ENCODE data around the gene TPBGL. TPM values are rescaled to one million over a fixed set of nuclear protein-coding genes. Genes with fewer than 3 reads are reported as not detected.

TPBGL gene
- total RNA-seq, 4 donors from 2014 or later: 0.40 to 3.7 TPM; not detected in 2

GRCh38 chr11:75267171-75267970 is 26.8 kb downstream of the TPBGL start:
- in situ Hi-C loops (cut with MboI; ENCODE audit: low pct_ligation_motif_present in 1 of 4, low pct_unique_long_range_greater_than_20kb in 1 of 4, low sequenced_read_pairs in 3 of 4): no loop called here
- whole genome bisulfite sequencing, 2 donors (ENCODE audit: low coverage in 1 of 2): 83 to 92% methylated on average over 7 to 26 of the region's 27 CpGs
- H3K4me3 ChIP-seq: no peak overlapping the region
- no peaks in the 10 kb centered on the region for H3K9me3 ChIP-seq
- peaks cover 0 to 3% (median 0%) of the 10 kb centered on the region in 4 donors for H3K36me3 ChIP-seq
- no peaks in the 10 kb centered on the region for H3K4me1 ChIP-seq
- no peak for TF ChIP-seq POLR2AphosphoS5 (IDR thresholded peaks at IDR 0.05)
- TF ChIP-seq, protein P1, sequence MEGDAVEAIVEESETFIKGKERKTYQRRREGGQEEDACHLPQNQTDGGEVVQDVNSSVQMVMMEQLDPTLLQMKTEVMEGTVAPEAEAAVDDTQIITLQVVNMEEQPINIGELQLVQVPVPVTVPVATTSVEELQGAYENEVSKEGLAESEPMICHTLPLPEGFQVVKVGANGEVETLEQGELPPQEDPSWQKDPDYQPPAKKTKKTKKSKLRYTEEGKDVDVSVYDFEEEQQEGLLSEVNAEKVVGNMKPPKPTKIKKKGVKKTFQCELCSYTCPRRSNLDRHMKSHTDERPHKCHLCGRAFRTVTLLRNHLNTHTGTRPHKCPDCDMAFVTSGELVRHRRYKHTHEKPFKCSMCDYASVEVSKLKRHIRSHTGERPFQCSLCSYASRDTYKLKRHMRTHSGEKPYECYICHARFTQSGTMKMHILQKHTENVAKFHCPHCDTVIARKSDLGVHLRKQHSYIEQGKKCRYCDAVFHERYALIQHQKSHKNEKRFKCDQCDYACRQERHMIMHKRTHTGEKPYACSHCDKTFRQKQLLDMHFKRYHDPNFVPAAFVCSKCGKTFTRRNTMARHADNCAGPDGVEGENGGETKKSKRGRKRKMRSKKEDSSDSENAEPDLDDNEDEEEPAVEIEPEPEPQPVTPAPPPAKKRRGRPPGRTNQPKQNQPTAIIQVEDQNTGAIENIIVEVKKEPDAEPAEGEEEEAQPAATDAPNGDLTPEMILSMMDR (IDR thresholded peaks at IDR 0.05): no peak
- TF ChIP-seq POLR2A (IDR thresholded peaks at IDR 0.05): no peak
- TF ChIP-seq EP300 (IDR thresholded peaks at IDR 0.05; ENCODE audit: low read depth): no peak
- H3K27me3 ChIP-seq: no peaks in the 10 kb centered on the region
- H3K27ac ChIP-seq: no peak overlapping the region
- peak; percentile 5 for DNase-seq
- intact Hi-C loops (cut with DNase I; ENCODE audit: low total_unique reads): no loop called here

DNA sequence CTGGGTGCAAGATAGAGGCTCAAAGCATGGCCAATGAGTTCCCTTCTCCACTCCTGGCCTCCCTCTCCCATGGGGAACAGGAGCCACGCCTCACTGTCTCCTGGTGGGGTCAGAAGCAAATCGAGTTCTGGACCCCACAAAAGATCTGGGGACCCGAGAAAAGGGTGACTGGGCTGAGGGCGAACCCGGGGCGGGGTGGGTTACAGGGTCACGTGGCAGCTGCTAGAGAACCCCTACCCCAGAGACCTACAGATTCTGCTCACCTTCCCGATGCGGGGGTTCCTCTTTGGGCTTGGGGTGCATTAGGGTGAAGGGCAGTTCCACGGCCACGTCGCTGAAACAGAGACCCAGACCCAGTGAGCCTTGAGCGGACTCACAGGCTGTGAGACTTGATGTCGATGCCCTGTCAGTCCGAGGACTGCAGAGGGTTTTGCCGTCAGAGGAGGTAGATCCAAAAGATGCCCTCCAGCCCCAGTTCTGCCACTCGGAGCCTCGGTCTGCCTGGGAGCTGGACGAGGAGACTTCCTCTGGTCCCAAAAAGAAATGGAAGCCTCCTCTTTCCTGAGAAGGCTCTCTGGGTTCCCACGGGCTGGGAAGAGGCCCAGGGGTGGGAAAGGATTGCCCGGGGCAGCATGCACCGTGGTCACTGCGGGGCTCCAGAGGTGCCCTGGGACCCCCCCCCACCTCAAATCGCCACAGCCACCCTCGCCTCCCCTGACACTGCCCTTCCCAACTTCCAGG is 28.2 kb downstream of the TPBGL start:
- no peaks in the 10 kb centered on the region for H3K4me1 ChIP-seq
- H3K27me3 ChIP-seq: no peaks in the 10 kb centered on the region
- in situ Hi-C loops (cut with MboI; ENCODE audit: low pct_ligation_motif_present in 1 of 4, low pct_unique_long_range_greater_than_20kb in 1 of 4, low sequenced_read_pairs in 3 of 4) (no loop called here), intact Hi-C loops (cut with DNase I; ENCODE audit: low total_unique reads) (no loop called here)
- no peak overlapping the region for H3K4me3 ChIP-seq
- TF ChIP-seq, protein P1 (IDR thresholded peaks at IDR 0.05): no peak
- TF ChIP-seq POLR2AphosphoS5 (IDR thresholded peaks at IDR 0.05) (no peak), EP300 (IDR thresholded peaks at IDR 0.05; ENCODE audit: low read depth) (no peak), POLR2A (IDR thresholded peaks at IDR 0.05) (no peak)
- WGBS, 2 donors (ENCODE audit: low coverage in 1 of 2): 86% methylated on average over 23 of the region's 25 CpGs; no CpG with 5 or more reads in 1 of the 2 donors
- peak; percentile 4 for DNase-seq
- no peaks in the 10 kb centered on the region for H3K9me3 ChIP-seq
- no peak overlapping the region for H3K27ac ChIP-seq
- peaks cover 0 to 15% (median 0%) of the 10 kb centered on the region in 4 donors for H3K36me3 ChIP-seq

- peaks cover 0 to 19% (median 0%) of the 10 kb centered on the region in 4 donors for H3K36me3 ChIP-seq
- H3K27ac ChIP-seq: no peak overlapping the region
- TF ChIP-seq POLR2A (IDR thresholded peaks at IDR 0.05): no peak
- TF ChIP-seq EP300 (IDR thresholded peaks at IDR 0.05; ENCODE audit: low read depth): no peak
- TF ChIP-seq, protein P1 (IDR thresholded peaks at IDR 0.05): no peak
- no peak for TF ChIP-seq POLR2AphosphoS5 (IDR thresholded peaks at IDR 0.05)
- in situ Hi-C loops (cut with MboI; ENCODE audit: low pct_ligation_motif_present in 1 of 4, low pct_unique_long_range_greater_than_20kb in 1 of 4, low sequenced_read_pairs in 3 of 4) (no loop called here), intact Hi-C loops (cut with DNase I; ENCODE audit: low total_unique reads) (no loop called here)
- DNase-seq: no peak
- 87% methylated on average over 4 of the region's 4 CpGs; no CpG with 5 or more reads in 1 of the 2 donors for WGBS, 2 donors (ENCODE audit: low coverage in 1 of 2)
- H3K27me3 ChIP-seq: no peaks in the 10 kb centered on the region
- H3K4me1 ChIP-seq: no peaks in the 10 kb centered on the region
- no peaks in the 10 kb centered on the region for H3K9me3 ChIP-seq
- no peak overlapping the region for H3K4me3 ChIP-seq
Measured at GRCh38 chr11:75269367-75269660, 28.7 kb downstream of the TPBGL start.

- TF ChIP-seq POLR2AphosphoS5 (IDR thresholded peaks at IDR 0.05) (no peak), POLR2A (IDR thresholded peaks at IDR 0.05) (no peak), EP300 (IDR thresholded peaks at IDR 0.05; ENCODE audit: low read depth) (no peak)
- TF ChIP-seq, protein P1 (IDR thresholded peaks at IDR 0.05): no peak
- no peaks in the 10 kb centered on the region for H3K27me3 ChIP-seq
- no peak overlapping the region for H3K27ac ChIP-seq
- in situ Hi-C loops (cut with MboI; ENCODE audit: low pct_ligation_motif_present in 1 of 4, low pct_unique_long_range_greater_than_20kb in 1 of 4, low sequenced_read_pairs in 3 of 4) (loop anchor here in 1 of 4 donors (10.0 kb wide), 1 partner anchor 115 kb away; no protein-coding TSS in a partner anchor), intact Hi-C loops (cut with DNase I; ENCODE audit: low total_unique reads) (no loop called here)
- no peak overlapping the region for H3K4me3 ChIP-seq
- peak; percentile 2 for DNase-seq
- H3K9me3 ChIP-seq: no peaks in the 10 kb centered on the region
- 89% methylated on average over 9 of the region's 9 CpGs; no CpG with 5 or more reads in 1 of the 2 donors for WGBS, 2 donors (ENCODE audit: low coverage in 1 of 2)
- no peaks in the 10 kb centered on the region for H3K4me1 ChIP-seq
- H3K36me3 ChIP-seq: peaks cover 0 to 19% (median 0%) of the 10 kb centered on the region in 4 donors
Measured at GRCh38 chr11:75269896-75270295, 29.3 kb downstream of the TPBGL start.
